HuH-7 (cell line): ENCODE data around the gene RPL23.
A peak's percentile ranks its signal among the peaks of the same experiment; 100 is the strongest.
"Not testable (repeated sequence)": the region's sequence is repeated elsewhere in the genome, so short reads cannot be mapped to it uniquely, and the experiment has no call there.

Source experiments
- DNase-seq: peaks from one replicate; pipeline ENCODE4 v3.0.0; 2011; ENCODE audit warnings: low spot score

Gene RPL23

GRCh38 chr17:38867179-38867967, 13.9 kb upstream of the RPL23 start:
- peak; percentile 35 for DNase-seq

- DNase-seq, result peak; percentile 53
Measured at GRCh38 chr17:38864636-38865398, 11.3 kb upstream of the RPL23 start.

GRCh38 chr17:38861399-38861843, 7.9 kb upstream of the RPL23 start:
- DNase-seq, result no peak

- DNase-seq, result no peak
Measured at GRCh38 chr17:38857271-38857670, 3.8 kb upstream of the RPL23 start.

GRCh38 chr17:38855101-38855714, 1.7 kb upstream of the RPL23 start:
- DNase-seq, result not testable (repeated sequence)

GRCh38 chr17:38852771-38853291, 690 bp downstream of the RPL23 start:
- DNase-seq, result no peak

GRCh38 chr17:38851434-38851833, 2.1 kb downstream of the RPL23 start:
- DNase-seq, result no peak

- no peak for DNase-seq
Measured at GRCh38 chr17:38850374-38850773, 3.1 kb downstream of the RPL23 start.

GRCh38 chr17:38848939-38849605, 4.4 kb downstream of the RPL23 start:
- DNase-seq, result no peak

GRCh38 chr17:38848557-38848891, 5.0 kb downstream of the RPL23 start:
- no peak for DNase-seq

- no peak for DNase-seq
Measured at GRCh38 chr17:38844261-38844757, 9.2 kb downstream of the RPL23 start.

- no peak for DNase-seq
Measured at GRCh38 chr17:38825762-38826247, 27.7 kb downstream of the RPL23 start.

GRCh38 chr17:38824899-38825761, 28.4 kb downstream of the RPL23 start, which contains the start of gene CWC25:
Gene CWC25 (minus strand): TSS chr17:38825321. CDS start chr17:38825183, 138 bp downstream.
- peak; percentile 77 for DNase-seq

GRCh38 chr17:38815576-38816193, 37.8 kb downstream of the RPL23 start:
- no peak for DNase-seq

GRCh38 chr17:38809828-38810227, 43.7 kb downstream of the RPL23 start:
- no peak for DNase-seq

GRCh38 chr17:38800237-38800760, 53.2 kb downstream of the RPL23 start:
- DNase-seq, result no peak

- DNase-seq, result peak; percentile 94
Measured at GRCh38 chr17:38799501-38800236, 53.9 kb downstream of the RPL23 start, which contains the start of gene PIP4K2B. Gene PIP4K2B (minus strand): TSS chr17:38799556. CDS start chr17:38799424, 132 bp downstream.

GRCh38 chr17:38798614-38799500, 54.7 kb downstream of the RPL23 start:
- peak; percentile 31 for DNase-seq
